ENCODE data around the gene CARS2. TPM values are rescaled to one million over a fixed set of nuclear protein-coding genes. Genes with fewer than 3 reads are reported as not detected.

The CARS2 gene
- total RNA-seq, 1 experiment from 2014 or later = 41.9 TPM

- H3K9me3 Mint-ChIP-seq = peaks cover 0 to 2% of the 10 kb centered on the region in 2 experiments; a peak in 2 of 5 replicates
- H3K36me3 Mint-ChIP-seq (ENCODE audit: insufficient read depth in 1 of 3, low read depth in 3 of 3) = peaks cover 2 to 5% (median 3%) of the 10 kb centered on the region in 3 experiments; a peak in 6 of 7 replicates
- H3K4me3 Mint-ChIP-seq = peak overlapping the region; percentile 94 to 97
- Histone ChIP-seq H3K23ac (ENCODE audit: insufficient read length, low read depth, low read length) (no peak overlapping the region), H2BK12ac (ENCODE audit: insufficient read length, low read depth, low read length) (no peak overlapping the region), H2BK5ac (ENCODE audit: insufficient read length, low read length) (no peak overlapping the region), H2BK20ac (ENCODE audit: low read depth, low read length, poor library complexity, severe bottlenecking) (no peak overlapping the region), H3K14ac (ENCODE audit: insufficient read depth, low read length) (peak overlapping the region; percentile 72; the same call in 1 of the 2 replicates), H3K23me2 (ENCODE audit: insufficient read length, low read depth, low read length, poor library complexity, severe bottlenecking) (peaks cover 4% of the 10 kb centered on the region), H3K9me3 (ENCODE audit: control insufficient read depth, low read depth, low read length) (no peaks in the 10 kb centered on the region), H3K79me1 (ENCODE audit: insufficient read depth, low read depth, low read length, poor library complexity, severe bottlenecking) (no peaks in the 10 kb centered on the region), H4K5ac (ENCODE audit: insufficient read length, low read depth, low read length) (no peak overlapping the region), H2BK15ac (ENCODE audit: low read depth, low read length) (no peak overlapping the region), H4K8ac (replicated peaks; ENCODE audit: insufficient read length, low read depth, low read length) (no peak overlapping the region), H3K4me1 (ENCODE audit: insufficient read depth, low read length) (no peaks in the 10 kb centered on the region), H3K27me3 (ENCODE audit: insufficient read depth, low read length) (no peaks in the 10 kb centered on the region), H2AK5ac (ENCODE audit: insufficient read length, low read length) (no peak overlapping the region), H2AFZ (ENCODE audit: low read length) (no peak overlapping the region), H4K20me1 (ENCODE audit: control insufficient read depth, insufficient read depth, insufficient read length) (no peaks in the 10 kb centered on the region), H3K79me2 (ENCODE audit: insufficient read depth, low read length) (peaks cover 30% of the 10 kb centered on the region; the same call in 1 of the 2 replicates), H3T11ph (ENCODE audit: low read length) (no peak overlapping the region), H3K18ac (ENCODE audit: insufficient read length, low read depth, low read length) (peak overlapping the region; percentile 43), H2BK120ac (ENCODE audit: low read depth, low read length, poor library complexity, severe bottlenecking) (no peak overlapping the region), H3K9ac (ENCODE audit: extremely low read depth, insufficient read length, low read length) (peak overlapping the region; percentile 83), H4K91ac (ENCODE audit: insufficient read length, low read depth, low read length) (no peak overlapping the region), H3K4me2 (ENCODE audit: insufficient read depth, insufficient read length, low read length) (peak overlapping the region; percentile 68), H3K56ac (ENCODE audit: insufficient read length, low read depth, low read length) (no peak overlapping the region), H3K4ac (ENCODE audit: low read depth, low read length) (no peak overlapping the region), H3K27ac (ENCODE audit: insufficient read length, low read depth, low read length) (no peak overlapping the region)
- WGBS (ENCODE audit: extremely low coverage, insufficient read length, low lambda C conversion rate) = no CpG with 5 or more reads among the region's 86 CpGs
- H3K27ac Mint-ChIP-seq = peak overlapping the region; percentile 27 to 76 (median 70); a peak in 1 of 7 replicates
- peaks cover 22 to 24% of the 10 kb centered on the region in 2 experiments for H3K4me1 Mint-ChIP-seq
- peak; percentile 42 for DNase-seq
- 0 out of 3 replicates have a peak, but pooled peaks have one; percentile 13 for TF ChIP-seq CTCF (conservative IDR thresholded peaks at IDR 0.05)
- no peaks in the 10 kb centered on the region; the same call in 1 of the 2 replicates for H3K27me3 Mint-ChIP-seq (ENCODE audit: low read depth)
Observed at GRCh38 chr13:110713981-110714796, 8.3 kb upstream of the CARS2 start.
